Peyer's patch (tissue), 4 donors: ENCODE measurements around the gene MYOZ1. TPM values are rescaled to one million over a fixed set of nuclear protein-coding genes. Genes with fewer than 3 reads are reported as not detected.
A peak's percentile ranks its signal among the peaks of the same experiment; 100 is the strongest.
"Not testable (repeated sequence)": the region's sequence is repeated elsewhere in the genome, so short reads cannot be mapped to it uniquely, and the experiment has no call there.

Source experiments
- DNase-seq, 3 donors: peaks; one replicate each; pipeline ENCODE4 v3.0.0-alpha.2; 2017 to 2019
- H3K27ac ChIP-seq, 4 donors: fragments of 200-600 bp; sonication (generic); one replicate each; pipeline ENCODE4 v1.5.1; 2016 to 2019
- H3K27me3 ChIP-seq, 2 donors: fragments of 200-600 bp; sonication (generic); one replicate each; pipeline ENCODE4 v1.5.1; 2019
- H3K36me3 ChIP-seq, 3 donors: fragments of 200-600 bp; sonication (generic); one replicate each; pipeline ENCODE4 v1.5.1; 2016 to 2019
- H3K4me1 ChIP-seq, 4 donors: fragments of 200-600 bp; sonication (generic); one replicate each; pipeline ENCODE4 v1.5.1; 2016 to 2019
- H3K4me3 ChIP-seq, 4 donors: fragments of 200-600 bp; sonication (generic); 1 replicate in 3 of 4; 2 replicates in 1 of 4; pipeline ENCODE4 v1.5.1; 2016 to 2019; ENCODE audit warnings: mild to moderate bottlenecking in 1 of 4
- H3K9me3 ChIP-seq, 4 donors: fragments of 200-600 bp; sonication (generic); one replicate each; pipeline ENCODE4 v1.5.1; 2016 to 2019; ENCODE audit warnings: mild to moderate bottlenecking in 1 of 4
- POLR2A ChIP-seq, 2 donors: fragments of 450-650 bp; IDR thresholded peaks; one replicate each; pipeline ENCODE4 v1.5.1; 2017; ENCODE audit warnings: antibody characterized with exemption in 2 of 2, mild to moderate bottlenecking in 2 of 2, moderate library complexity in 2 of 2
- total RNA-seq, 4 donors: library from RNA; depleted of rRNA; stranded (reverse); fragments of >200 nt; gene quantifications; one replicate each; pipeline ENCODE4 v1.1.0, GENCODE V29; 2016
- TF ChIP-seq, protein P1 (sequence below), 6 experiments: fragments of 450-650 bp in 4 of 6; fragments of 200-600 bp in 2 of 6; sonication (generic) in 1 of 6; IDR thresholded peaks; one replicate each; pipeline ENCODE4 v1.5.1; 2017 to 2019; ENCODE audit warnings: antibody characterized with exemption in 6 of 6, mild to moderate bottlenecking in 3 of 6, moderate library complexity in 1 of 6

The MYOZ1 gene
- total RNA-seq, 4 donors from 2014 or later = not detected

DNA sequence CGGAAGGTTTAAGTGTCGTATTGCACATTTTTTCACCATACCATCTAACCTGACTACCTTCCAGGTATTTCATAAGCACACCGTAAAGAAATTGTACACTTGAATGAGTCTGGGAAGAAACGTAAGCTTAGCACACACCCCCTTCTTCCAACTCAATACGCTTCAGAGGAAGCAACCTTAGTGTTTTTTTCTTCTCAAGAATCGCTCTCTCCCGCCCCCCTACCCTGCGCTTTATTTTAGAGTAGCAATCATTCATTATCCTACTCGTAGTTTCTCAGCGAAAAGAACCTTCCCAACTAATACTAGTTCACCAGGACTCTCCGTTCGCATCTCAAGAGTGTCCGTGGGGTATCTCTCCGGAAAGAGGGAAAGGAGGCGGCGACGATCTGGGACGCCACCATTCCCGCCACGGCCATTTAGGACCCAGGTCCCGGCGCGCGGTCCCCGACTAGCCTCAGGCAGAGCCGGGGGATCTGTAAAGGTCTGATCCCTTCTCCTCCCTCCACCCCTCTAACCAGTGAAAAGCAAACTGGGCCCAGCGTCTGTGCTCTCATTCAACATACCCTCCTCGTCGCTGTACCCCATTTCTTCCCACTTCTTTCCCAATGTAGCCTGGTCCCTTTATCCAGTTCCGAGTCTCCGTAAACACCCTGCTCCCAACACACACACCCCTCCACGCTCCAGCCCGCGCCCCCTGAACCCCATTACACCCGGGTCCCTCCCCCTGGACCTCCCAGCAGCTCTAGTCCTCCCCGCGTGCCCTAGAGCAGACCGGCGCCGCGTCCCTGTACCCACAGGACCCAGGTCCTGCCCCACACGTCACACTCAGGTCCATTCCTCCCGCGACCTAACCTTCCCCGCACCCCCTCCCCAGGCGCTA is 16.0 kb downstream of the MYOZ1 start:
- DNase-seq = peak; percentile 29 to 59 (median 50)
- Histone ChIP-seq H3K27me3 (no peaks in the 10 kb centered on the region), H3K27ac (peak overlapping the region; percentile 61 to 85 (median 76)), H3K36me3 (no peaks in the 10 kb centered on the region), H3K9me3 (no peaks in the 10 kb centered on the region), H3K4me3 (peak overlapping the region; percentile 67 to 85 (median 84)), H3K4me1 (peaks cover 0 to 12% (median 2%) of the 10 kb centered on the region in 4 donors)
- TF ChIP-seq POLR2A (IDR thresholded peaks at IDR 0.05) = no peak

DNA sequence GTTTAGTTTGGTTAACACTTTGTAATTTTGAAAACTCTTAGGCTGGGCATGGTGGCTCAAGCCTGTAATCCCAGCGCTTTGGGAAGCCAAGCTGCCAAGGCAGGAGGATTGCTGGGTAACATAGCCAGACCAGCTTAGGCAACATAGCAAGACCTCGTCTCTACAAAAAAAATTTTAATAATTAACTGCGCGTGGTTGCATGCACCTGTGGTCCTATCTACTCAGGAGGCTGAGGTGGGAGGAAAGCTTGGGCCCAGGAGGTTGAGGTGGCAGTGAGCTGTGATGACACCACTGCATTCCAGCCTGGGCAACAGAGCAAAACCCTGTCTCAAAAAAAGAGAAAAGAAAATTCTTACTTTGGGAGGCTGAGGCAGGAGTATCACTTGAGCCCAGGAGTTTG is 18.2 kb downstream of the MYOZ1 start:
- H3K27me3 ChIP-seq = no peaks in the 10 kb centered on the region
- H3K4me3 ChIP-seq = no peak overlapping the region
- DNase-seq = peak in 1 of 3 donors; percentile 24
- no peaks in the 10 kb centered on the region for H3K9me3 ChIP-seq
- peaks cover 0 to 12% (median 2%) of the 10 kb centered on the region in 4 donors for H3K4me1 ChIP-seq
- TF ChIP-seq, protein P1, sequence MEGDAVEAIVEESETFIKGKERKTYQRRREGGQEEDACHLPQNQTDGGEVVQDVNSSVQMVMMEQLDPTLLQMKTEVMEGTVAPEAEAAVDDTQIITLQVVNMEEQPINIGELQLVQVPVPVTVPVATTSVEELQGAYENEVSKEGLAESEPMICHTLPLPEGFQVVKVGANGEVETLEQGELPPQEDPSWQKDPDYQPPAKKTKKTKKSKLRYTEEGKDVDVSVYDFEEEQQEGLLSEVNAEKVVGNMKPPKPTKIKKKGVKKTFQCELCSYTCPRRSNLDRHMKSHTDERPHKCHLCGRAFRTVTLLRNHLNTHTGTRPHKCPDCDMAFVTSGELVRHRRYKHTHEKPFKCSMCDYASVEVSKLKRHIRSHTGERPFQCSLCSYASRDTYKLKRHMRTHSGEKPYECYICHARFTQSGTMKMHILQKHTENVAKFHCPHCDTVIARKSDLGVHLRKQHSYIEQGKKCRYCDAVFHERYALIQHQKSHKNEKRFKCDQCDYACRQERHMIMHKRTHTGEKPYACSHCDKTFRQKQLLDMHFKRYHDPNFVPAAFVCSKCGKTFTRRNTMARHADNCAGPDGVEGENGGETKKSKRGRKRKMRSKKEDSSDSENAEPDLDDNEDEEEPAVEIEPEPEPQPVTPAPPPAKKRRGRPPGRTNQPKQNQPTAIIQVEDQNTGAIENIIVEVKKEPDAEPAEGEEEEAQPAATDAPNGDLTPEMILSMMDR (IDR thresholded peaks at IDR 0.05) = no peak
- no peak for TF ChIP-seq POLR2A (IDR thresholded peaks at IDR 0.05)
- H3K36me3 ChIP-seq = no peaks in the 10 kb centered on the region
- no peak overlapping the region for H3K27ac ChIP-seq

DNA sequence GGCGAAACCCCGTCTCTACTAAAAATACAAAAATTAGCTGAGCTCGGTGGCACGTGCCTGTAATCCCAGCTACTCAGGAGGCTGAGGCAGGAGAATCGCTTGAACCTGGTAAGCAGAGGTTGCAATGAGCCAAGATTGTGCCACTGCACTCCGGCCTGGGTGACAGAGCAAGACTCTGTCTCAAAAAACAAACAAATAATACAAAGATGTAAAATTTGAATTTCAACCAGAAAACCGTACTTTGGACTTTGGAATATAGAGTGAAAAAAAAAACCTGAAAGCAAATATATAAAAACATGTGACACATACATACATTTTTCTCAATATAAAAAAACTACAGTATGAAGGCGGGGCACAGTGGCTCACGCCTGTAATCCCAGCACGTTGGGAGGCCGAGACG is 20.3 kb downstream of the MYOZ1 start:
- not testable (repeated sequence) for H3K27ac ChIP-seq, H3K9me3 ChIP-seq, H3K27me3 ChIP-seq, H3K36me3 ChIP-seq, DNase-seq, H3K4me1 ChIP-seq, H3K4me3 ChIP-seq

DNA sequence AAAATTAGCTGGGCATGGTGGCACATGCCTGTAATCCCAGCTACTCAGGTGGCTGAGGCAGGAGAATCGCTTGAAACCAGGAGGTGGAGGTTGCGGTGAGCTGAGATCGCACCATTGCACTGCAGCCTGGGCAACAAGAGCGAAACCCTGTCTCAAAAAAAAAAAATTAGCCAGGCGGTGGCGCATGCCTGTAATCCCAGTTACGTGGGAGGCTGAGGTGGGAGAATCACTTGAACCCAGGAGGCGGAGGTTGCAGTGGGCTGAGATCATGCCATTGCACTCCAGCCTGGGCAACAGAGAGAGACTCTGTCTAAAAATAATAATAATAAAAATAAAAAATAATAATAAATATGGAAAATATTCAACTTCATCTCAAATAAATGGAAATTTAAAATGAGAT is 24.1 kb downstream of the MYOZ1 start:
- not testable (repeated sequence) for H3K36me3 ChIP-seq, H3K9me3 ChIP-seq, H3K4me3 ChIP-seq, H3K27me3 ChIP-seq, H3K27ac ChIP-seq, H3K4me1 ChIP-seq
- peak in 1 of 3 donors; percentile 2 for DNase-seq

DNA sequence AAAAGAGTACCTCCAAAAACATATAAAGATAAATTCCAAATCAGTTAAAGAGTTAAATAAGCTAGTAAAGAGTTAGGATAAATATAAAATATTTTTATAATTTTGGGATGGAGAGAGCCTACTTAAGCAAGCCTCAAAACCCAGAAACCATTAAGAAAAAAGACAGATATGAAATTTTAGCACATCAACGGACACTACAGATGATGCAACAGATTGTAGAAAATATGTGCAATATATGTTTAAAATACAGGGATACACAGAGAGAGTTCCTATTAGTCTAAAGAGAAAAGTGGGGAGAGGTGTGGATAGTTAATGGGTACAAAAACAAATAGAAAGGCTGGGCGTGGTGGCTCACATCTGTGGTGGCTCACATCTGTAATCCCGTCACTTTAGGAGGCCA is 26.6 kb downstream of the MYOZ1 start:
- Histone ChIP-seq H3K36me3 (no peaks in the 10 kb centered on the region), H3K27ac (no peak overlapping the region), H3K9me3 (no peaks in the 10 kb centered on the region), H3K4me3 (no peak overlapping the region), H3K4me1 (no peaks in the 10 kb centered on the region), H3K27me3 (no peaks in the 10 kb centered on the region)
- TF ChIP-seq POLR2A (IDR thresholded peaks at IDR 0.05) = no peak
- TF ChIP-seq, protein P1 (IDR thresholded peaks at IDR 0.05) = no peak
- no peak for DNase-seq

DNA sequence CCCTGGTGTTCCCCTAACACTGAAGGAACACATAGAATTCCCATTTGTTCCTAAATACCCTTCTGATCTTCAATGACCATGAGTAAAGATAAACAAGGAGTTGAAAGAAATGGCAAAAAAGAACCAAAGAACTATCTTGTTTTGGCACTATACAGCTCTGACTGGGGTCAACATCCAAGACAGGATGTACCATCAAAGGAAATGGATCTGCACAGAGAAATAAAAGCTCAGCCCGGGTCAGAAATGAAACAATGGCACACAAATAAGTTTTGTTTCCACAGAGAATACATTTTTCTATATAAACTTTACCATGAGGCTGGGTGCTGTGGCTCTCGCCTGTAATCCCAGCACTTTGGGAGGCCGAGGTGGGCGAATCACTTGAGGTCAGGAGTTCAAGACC is 32.2 kb downstream of the MYOZ1 start:
- Histone ChIP-seq H3K27ac (no peak overlapping the region), H3K4me1 (no peaks in the 10 kb centered on the region), H3K4me3 (no peak overlapping the region), H3K36me3 (no peaks in the 10 kb centered on the region), H3K27me3 (no peaks in the 10 kb centered on the region), H3K9me3 (no peaks in the 10 kb centered on the region)
- DNase-seq = no peak
- TF ChIP-seq POLR2A (IDR thresholded peaks at IDR 0.05) = no peak
- TF ChIP-seq, protein P1 (IDR thresholded peaks at IDR 0.05) = no peak

DNA sequence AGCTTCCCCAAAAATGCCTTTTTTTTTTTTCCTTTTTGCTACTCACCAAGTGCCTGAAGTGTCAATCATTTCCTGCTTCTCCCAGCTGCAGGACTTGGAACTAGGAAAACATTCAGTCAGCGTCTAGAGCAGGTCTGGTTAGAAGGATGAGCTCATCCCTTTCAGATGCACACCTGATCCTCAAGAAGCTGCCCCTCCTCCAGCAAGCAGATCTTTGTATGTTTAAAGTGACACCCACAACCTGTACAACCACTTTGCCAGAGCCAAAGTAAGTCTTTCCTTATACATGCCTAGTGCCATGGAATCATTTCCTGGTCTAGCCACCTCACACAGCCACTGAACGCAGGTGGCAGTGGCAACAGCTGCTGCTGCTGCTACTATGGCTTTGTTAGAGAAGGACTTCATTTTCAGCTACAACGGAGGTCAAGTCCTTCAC is 39.8 kb downstream of the MYOZ1 start:
- peak in 2 of 3 donors; percentile 68 to 80 for DNase-seq
- peak; percentile 16 to 71 for TF ChIP-seq POLR2A (IDR thresholded peaks at IDR 0.05)
- TF ChIP-seq, protein P1 (IDR thresholded peaks at IDR 0.05) = peak in 2 of 6 experiments; percentile 1 to 29
- H3K4me3 ChIP-seq = peak overlapping the region in 3 of 4 donors; percentile 2 to 39 (median 31)
- H3K27me3 ChIP-seq = no peaks in the 10 kb centered on the region
- peak overlapping the region in 3 of 4 donors; percentile 54 to 88 (median 70) for H3K27ac ChIP-seq
- peaks cover 0 to 14% (median 0%) of the 10 kb centered on the region in 4 donors for H3K4me1 ChIP-seq
- no peaks in the 10 kb centered on the region for H3K9me3 ChIP-seq
- H3K36me3 ChIP-seq = no peaks in the 10 kb centered on the region
